ENCODE data around the gene GNG12. TPM values are rescaled to one million over a fixed set of nuclear protein-coding genes. Genes with fewer than 3 reads are reported as not detected.

Gene GNG12
- total and polyA plus RNA-seq, 8 donors: 21.7 to 189 (median 59.6) TPM

- WGBS, 5 donors: 55 to 77% (median 66%) methylated on average over 2 of the region's 2 CpGs
- DNase-seq: no peak
- no peaks in the 10 kb centered on the region for H3K27me3 ChIP-seq
- no peak overlapping the region for H3K27ac ChIP-seq
- no peak for TF ChIP-seq EP300 (IDR thresholded peaks at IDR 0.05)
- TF ChIP-seq POLR2AphosphoS5 (IDR thresholded peaks at IDR 0.05): no peak
- no peaks in the 10 kb centered on the region for H3K9me3 ChIP-seq
- H3K4me1 ChIP-seq: peaks cover 0 to 6% (median 2%) of the 10 kb centered on the region in 4 donors
- no peaks in the 10 kb centered on the region for H3K36me3 ChIP-seq
- H3K4me3 ChIP-seq: no peak overlapping the region
- intact Hi-C loops (cut with DNase I; ENCODE audit: low total_unique reads): no loop called here
These were observed 156.3 kb downstream of the GNG12 start for GRCh38 chr1:67676946-67677345.

GRCh38 chr1:67676287-67676686 is 157.0 kb downstream of the GNG12 start:
- H3K4me3 ChIP-seq: no peak overlapping the region
- no peak overlapping the region for H3K27ac ChIP-seq
- H3K27me3 ChIP-seq: no peaks in the 10 kb centered on the region
- H3K36me3 ChIP-seq: no peaks in the 10 kb centered on the region
- WGBS, 5 donors: 78 to 94% (median 88%) methylated on average over 2 of the region's 2 CpGs
- peaks cover 0 to 6% (median 2%) of the 10 kb centered on the region in 4 donors for H3K4me1 ChIP-seq
- H3K9me3 ChIP-seq: no peaks in the 10 kb centered on the region
- intact Hi-C loops (cut with DNase I; ENCODE audit: low total_unique reads): no loop called here
- no peak for TF ChIP-seq CTCF (IDR thresholded peaks at IDR 0.05)
- TF ChIP-seq POLR2A (IDR thresholded peaks at IDR 0.05): no peak
- no peak for TF ChIP-seq POLR2AphosphoS5 (IDR thresholded peaks at IDR 0.05)
- TF ChIP-seq EP300 (IDR thresholded peaks at IDR 0.05): no peak
- no peak for DNase-seq

GRCh38 chr1:67675800-67676199 is 157.5 kb downstream of the GNG12 start:
- H3K36me3 ChIP-seq: no peaks in the 10 kb centered on the region
- 70 to 84% (median 75%) methylated on average over 2 of the region's 2 CpGs for WGBS, 5 donors
- H3K27me3 ChIP-seq: no peaks in the 10 kb centered on the region

GRCh38 chr1:67674260-67675011 is 158.8 kb downstream of the GNG12 start:
- WGBS, 5 donors: 33 to 49% (median 37%) methylated on average over 4 of the region's 4 CpGs
- intact Hi-C loops (cut with DNase I; ENCODE audit: low total_unique reads): no loop called here
- TF ChIP-seq POLR2AphosphoS5 (IDR thresholded peaks at IDR 0.05) (no peak), POLR2A (IDR thresholded peaks at IDR 0.05) (no peak), CTCF (IDR thresholded peaks at IDR 0.05) (no peak), EP300 (IDR thresholded peaks at IDR 0.05) (no peak)

More at GRCh38 chr1:67675800-67676199, 157.5 kb downstream of the GNG12 start:
- Histone ChIP-seq H3K4me3 (no peak overlapping the region), H3K27ac (no peak overlapping the region), H3K9me3 (no peaks in the 10 kb centered on the region), H3K4me1 (peaks cover 0 to 6% (median 2%) of the 10 kb centered on the region in 4 donors)
- DNase-seq: no peak
- intact Hi-C loops (cut with DNase I; ENCODE audit: low total_unique reads): no loop called here
- no peak for TF ChIP-seq POLR2AphosphoS5 (IDR thresholded peaks at IDR 0.05)
- TF ChIP-seq POLR2A (IDR thresholded peaks at IDR 0.05): no peak
- TF ChIP-seq EP300 (IDR thresholded peaks at IDR 0.05): no peak
- TF ChIP-seq CTCF (IDR thresholded peaks at IDR 0.05): no peak

More at GRCh38 chr1:67674260-67675011, 158.8 kb downstream of the GNG12 start:
- Histone ChIP-seq H3K9me3 (no peaks in the 10 kb centered on the region), H3K27ac (peak overlapping the region in 2 of 5 donors; percentile 33 to 36), H3K36me3 (no peaks in the 10 kb centered on the region), H3K4me3 (no peak overlapping the region), H3K4me1 (peaks cover 0 to 6% (median 2%) of the 10 kb centered on the region in 4 donors), H3K27me3 (no peaks in the 10 kb centered on the region)
- DNase-seq: peak in 1 of 2 donors; percentile 80

Measured in stomach (tissue), 9 donors.